Measurements from ENCODE around the gene IPO5. TPM values are rescaled to one million over a fixed set of nuclear protein-coding genes. Genes with fewer than 3 reads are reported as not detected.

IPO5 gene
- total and polyA plus RNA-seq, 2 of the 8 experiments (the other 6 are each of a cell fraction or from before 2014, with no cell fraction given): 143 to 410 TPM

DNA sequence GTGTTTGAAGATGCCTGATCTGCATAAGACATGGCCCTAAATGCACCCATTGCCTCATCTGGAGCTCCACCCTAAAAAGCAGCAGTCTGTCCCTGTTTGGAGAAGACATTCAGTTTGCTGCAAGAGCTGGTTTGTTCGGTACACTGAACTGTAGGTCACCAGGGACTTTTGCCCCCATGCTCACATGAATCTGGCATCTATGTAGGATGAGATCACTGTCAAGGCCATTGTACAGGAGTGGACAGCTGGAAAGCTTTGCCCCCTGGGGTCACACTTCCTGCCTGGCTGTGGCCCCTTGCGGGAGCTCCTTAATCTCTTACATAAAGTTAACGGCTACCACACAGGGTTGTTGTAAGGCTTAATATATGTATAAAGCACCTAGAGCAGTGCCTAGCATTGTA is 73.0 kb downstream of the IPO5 start:
- TF ChIP-seq POLR2A (IDR thresholded peaks at IDR 0.05; ENCODE audit: control extremely low read depth in 1 of 2, low read depth in 2 of 2, low read length in 2 of 2) (peak in 1 of 2 experiments; percentile 36; a peak in 1 of 3 replicates), TAF1 (IDR thresholded peaks at IDR 0.05; ENCODE audit: low read depth, low read length) (no peak), CTBP2 (IDR thresholded peaks at IDR 0.05; ENCODE audit: borderline replicate concordance, insufficient read depth, insufficient read length, low read length) (no peak), SP2 (IDR thresholded peaks at IDR 0.05; ENCODE audit: low read length) (no peak)
- no peak overlapping the region for H2AK5ac ChIP-seq (ENCODE audit: low read depth, low read length)
- H2BK5ac ChIP-seq (ENCODE audit: low read depth, low read length): no peak overlapping the region
- DNase-seq (ENCODE audit: low read depth in 1 of 2, low spot score in 2 of 2): no peak
- FAIRE-seq: no peak
- H3K79me1 ChIP-seq (ENCODE audit: low read depth, low read length): no peaks in the 10 kb centered on the region
- no peak overlapping the region for H4K8ac ChIP-seq (ENCODE audit: extremely low read depth, insufficient read depth, low read length)
- ChIA-PET POLR2A (ENCODE audit: partially characterized antibody) (interaction anchor here (0.6 to 2.9 kb wide), 11 partner anchors 10 to 372 kb away, joined by 3 to 14 read pairs (median 3); no protein-coding TSS in a partner anchor), CTCF (ENCODE audit: partially characterized antibody) (interaction anchor here (0.6 to 2.2 kb wide), 3 partner anchors 14 to 419 kb away, joined by 3 to 9 read pairs (median 4); no protein-coding TSS in a partner anchor)
- H4K91ac ChIP-seq (replicated peaks; ENCODE audit: insufficient read length, low read length): no peak overlapping the region
- H3K18ac ChIP-seq (ENCODE audit: extremely low read depth, low read length): no peak overlapping the region
- no peaks in the 10 kb centered on the region for H3K9me3 ChIP-seq (ENCODE audit: insufficient read depth in 2 of 2, low read depth in 1 of 2, low read length in 1 of 2)
- H3K23ac ChIP-seq (ENCODE audit: insufficient read length): no peak overlapping the region
- no peak overlapping the region for H2BK20ac ChIP-seq (ENCODE audit: low read length)
- no peaks in the 10 kb centered on the region; a peak in 1 of 4 replicates for H3K79me2 ChIP-seq (ENCODE audit: control insufficient read depth in 1 of 2, insufficient read depth in 2 of 2, low read length in 2 of 2)
- no peak overlapping the region for H2AFZ ChIP-seq (ENCODE audit: low read length)
- no peak overlapping the region for H3K4me3 ChIP-seq (ENCODE audit: extremely low read depth in 1 of 4, insufficient read depth in 2 of 4, low read depth in 3 of 4, low read length in 4 of 4)
- H3K36me3 ChIP-seq (ENCODE audit: control insufficient read depth in 2 of 4, insufficient read depth in 4 of 4, low read length in 3 of 4): peaks cover 7 to 29% (median 18%) of the 10 kb centered on the region in 4 experiments
- H3K27ac ChIP-seq (ENCODE audit: low read depth, low read length): no peak overlapping the region
- H3K4me1 ChIP-seq (replicated peaks in 1 of 4; ENCODE audit: control insufficient read depth in 3 of 4, insufficient read depth in 4 of 4, low read length in 3 of 4): peaks cover 0 to 5% (median 3%) of the 10 kb centered on the region in 4 experiments; a peak in 4 of 7 replicates
- H3K14ac ChIP-seq (ENCODE audit: insufficient read length): no peak overlapping the region
- H2BK15ac ChIP-seq (ENCODE audit: low read length): no peak overlapping the region
- H3K27me3 ChIP-seq (replicated peaks in 1 of 4; ENCODE audit: control insufficient read depth in 3 of 4, extremely low read depth in 1 of 4, insufficient read depth in 3 of 4, low read length in 3 of 4): no peaks in the 10 kb centered on the region
- 75% methylated on average over 3 of the region's 3 CpGs; no CpG with 5 or more reads in 1 of the 2 experiments for WGBS, 2 experiments (ENCODE audit: extremely low coverage in 1 of 2, insufficient coverage in 1 of 2, insufficient read length in 1 of 2, insufficient replicate concordance in 2 of 2, low coverage in 1 of 2, low lambda C conversion rate in 2 of 2, missing lambda C conversion rate in 1 of 2)
- no peaks in the 10 kb centered on the region for H3K23me2 ChIP-seq (ENCODE audit: low read depth, low read length)
- H2BK120ac ChIP-seq (replicated peaks; ENCODE audit: low read depth, low read length): no peak overlapping the region
- no peak overlapping the region for H3K4me2 ChIP-seq (ENCODE audit: insufficient read depth in 1 of 2, low read depth in 2 of 2, low read length in 2 of 2)
- H2BK12ac ChIP-seq (ENCODE audit: low read depth, low read length): no peak overlapping the region
- H4K20me1 ChIP-seq (replicated peaks in 1 of 2; ENCODE audit: control insufficient read depth in 1 of 2, insufficient read depth in 2 of 2, low read length in 2 of 2): peaks cover 0 to 5% of the 10 kb centered on the region in 2 experiments
- no peak overlapping the region for H3K4ac ChIP-seq (replicated peaks; ENCODE audit: insufficient read length, low read depth, low read length)
- H3K56ac ChIP-seq (replicated peaks; ENCODE audit: insufficient read length, low read depth, low read length): no peak overlapping the region
- H4K5ac ChIP-seq (ENCODE audit: insufficient read length, low read depth, low read length): no peak overlapping the region
- no peak overlapping the region; a peak in 1 of 7 replicates for H3K9ac ChIP-seq (replicated peaks in 1 of 4; ENCODE audit: extremely low read depth in 1 of 4, low read depth in 3 of 4, low read length in 3 of 4)
